Measurements from ENCODE around the gene CCDC85B. TPM values are rescaled to one million over a fixed set of nuclear protein-coding genes. Genes with fewer than 3 reads are reported as not detected.

The CCDC85B gene
- total and polyA plus RNA-seq, 2 of the 13 experiments (the other 11 are each of a cell fraction or from before 2014, with no cell fraction given): 8.2 to 19.5 TPM

GRCh38 chr11:65919141-65919572, 28.7 kb downstream of the CCDC85B start, which contains the start of gene DRAP1 (continued):
- TF ChIP-seq CHCHD3 (CRISPR knock-in tag; IDR thresholded peaks at IDR 0.05): no peak
- no peak for TF ChIP-seq SIX1 (CRISPR knock-in tag; IDR thresholded peaks at IDR 0.05; ENCODE audit: borderline replicate concordance)
- TF ChIP-seq ZFX (CRISPR knock-in tag; IDR thresholded peaks at IDR 0.05; ENCODE audit: low read depth): peak; percentile 81
- TF ChIP-seq LRRFIP1 (CRISPR knock-in tag; conservative IDR thresholded peaks at IDR 0.05): no peak
- no peak; the same call in 1 of the 2 replicates for TF ChIP-seq ZNF343 (CRISPR knock-in tag; IDR thresholded peaks at IDR 0.05)
- TF ChIP-seq CREBL2 (CRISPR knock-in tag; IDR thresholded peaks at IDR 0.05; ENCODE audit: borderline replicate concordance): no peak
- TF ChIP-seq ATF1 (CRISPR knock-in tag; IDR thresholded peaks at IDR 0.05): no peak
- no peak for TF ChIP-seq USF2 (IDR thresholded peaks at IDR 0.05; ENCODE audit: low read depth, low read length)
- TF ChIP-seq USF2 (CRISPR knock-in tag; IDR thresholded peaks at IDR 0.05; ENCODE audit: borderline replicate concordance): no peak
- TF ChIP-seq MAFG (CRISPR knock-in tag; IDR thresholded peaks at IDR 0.05): 0 out of 2 replicates have a peak, but pooled peaks have one; percentile 42
- peak; percentile 83 for TF ChIP-seq PITX1 (CRISPR knock-in tag; IDR thresholded peaks at IDR 0.05)
- no peak for TF ChIP-seq FOXM1 (CRISPR knock-in tag; IDR thresholded peaks at IDR 0.05)
- TF ChIP-seq HHEX (CRISPR knock-in tag; IDR thresholded peaks at IDR 0.05): no peak
- peak; percentile 48; the same call in 1 of the 2 replicates for TF ChIP-seq ZNF609 (CRISPR knock-in tag; IDR thresholded peaks at IDR 0.05; ENCODE audit: borderline replicate concordance)
- no peak for TF ChIP-seq HOXA7 (CRISPR knock-in tag; IDR thresholded peaks at IDR 0.05)
- TF ChIP-seq DZIP1 (CRISPR knock-in tag; IDR thresholded peaks at IDR 0.05): no peak
- no peak for TF ChIP-seq ZBTB8A (CRISPR knock-in tag; IDR thresholded peaks at IDR 0.05; ENCODE audit: borderline replicate concordance, low read depth)
- TF ChIP-seq ARNTL (CRISPR knock-in tag; IDR thresholded peaks at IDR 0.05): no peak
- 0 out of 2 replicates have a peak, but pooled peaks have one; percentile 28 for TF ChIP-seq KDM6A (CRISPR knock-in tag; IDR thresholded peaks at IDR 0.05; ENCODE audit: low read depth)

Measured in HepG2 (cell line).